SU-DHL-6 (cell line): ENCODE results near the gene RTBDN.

Experiments
- H2AFZ ChIP-seq: fragments of 200-600 bp; sonication (generic); 2 replicates; pipeline ENCODE4 v1.6.1; 2014; ENCODE audit warnings: low read depth, mild to moderate bottlenecking, moderate library complexity, mixed read lengths, antibody characterized with exemption, low read length; ENCODE audit not compliant: severe bottlenecking
- H3F3A ChIP-seq: fragments of 200-600 bp; shearing (Covaris generic); 2 replicates; pipeline ENCODE4 v1.6.0; 2016; ENCODE audit warnings: antibody characterized with exemption, mild to moderate bottlenecking; ENCODE audit not compliant: insufficient read depth
- H3K27ac ChIP-seq: fragments of 200-600 bp; sonication (generic); 2 replicates; pipeline ENCODE4 v1.5.1; 2016; ENCODE audit warnings: low read depth, mild to moderate bottlenecking, low read length, moderate library complexity, mixed read lengths
- H3K27me3 ChIP-seq: fragments of 200-600 bp; sonication (generic), shearing (Covaris generic); 2 replicates; pipeline ENCODE4 v1.6.0; 2014; ENCODE audit warnings: mild to moderate bottlenecking, low read length
- H3K36me3 ChIP-seq: fragments of 200-600 bp; sonication (generic); 2 replicates; pipeline ENCODE4 v1.6.1; 2014; ENCODE audit warnings: mild to moderate bottlenecking, low read length, mixed read lengths
- H3K4me2 ChIP-seq: fragments of 300-600, 200-600 bp; shearing (Covaris generic), sonication (generic); 2 replicates; pipeline ENCODE4 v1.6.0; 2014; ENCODE audit warnings: low read length, low read depth, mild to moderate bottlenecking; ENCODE audit not compliant: poor library complexity, severe bottlenecking
- H3K4me3 ChIP-seq: fragments of 200-600 bp; sonication (generic); 2 replicates; pipeline ENCODE4 v1.5.1; 2014; ENCODE audit warnings: antibody characterized with exemption, low read length, mild to moderate bottlenecking, mixed read lengths; ENCODE audit not compliant: insufficient read depth, poor library complexity, severe bottlenecking
- H3K79me2 ChIP-seq: fragments of 200-600 bp; sonication (generic); 2 replicates; pipeline ENCODE4 v1.6.1; 2014; ENCODE audit warnings: mild to moderate bottlenecking, low read length, moderate library complexity; ENCODE audit not compliant: insufficient read depth
- H3K9ac ChIP-seq: fragments of 200-600 bp; sonication (generic); 2 replicates; pipeline ENCODE4 v1.7.0; 2014; ENCODE audit warnings: mild to moderate bottlenecking, low read length
- H3K9me2 ChIP-seq: fragments of 200-600 bp; sonication (generic); replicated peaks from 2 replicates; pipeline ENCODE4 v1.6.1; 2014; ENCODE audit warnings: low read length; ENCODE audit not compliant: insufficient read depth
- H3K9me3 ChIP-seq: fragments of 200-600 bp; sonication (generic); 2 replicates; pipeline ENCODE4 v1.6.1; 2014; ENCODE audit warnings: low read length, mixed read lengths; ENCODE audit not compliant: insufficient read depth
- H4K20me1 ChIP-seq: fragments of 200-600 bp; sonication (generic); 2 replicates; pipeline ENCODE4 v1.6.1; 2014; ENCODE audit warnings: low read depth, mild to moderate bottlenecking, antibody characterized with exemption, low read length, moderate library complexity, mixed read lengths
- EZH2phosphoT487 ChIP-seq: fragments of 200-600 bp; sonication (generic), shearing (Covaris generic); conservative IDR thresholded peaks from 2 replicates; pipeline ENCODE4 v1.6.1; 2018; ENCODE audit warnings: mild to moderate bottlenecking, antibody characterized with exemption, low read length, moderate library complexity, mixed read lengths
- TF ChIP-seq, protein P1 (sequence below): fragments of 200-600 bp; sonication (generic); IDR thresholded peaks from one replicate; pipeline ENCODE4 v1.5.1; 2017; ENCODE audit warnings: antibody characterized with exemption, mild to moderate bottlenecking, low read length, moderate library complexity; ENCODE audit not compliant: insufficient read depth, poor library complexity, severe bottlenecking

The RTBDN gene

DNA sequence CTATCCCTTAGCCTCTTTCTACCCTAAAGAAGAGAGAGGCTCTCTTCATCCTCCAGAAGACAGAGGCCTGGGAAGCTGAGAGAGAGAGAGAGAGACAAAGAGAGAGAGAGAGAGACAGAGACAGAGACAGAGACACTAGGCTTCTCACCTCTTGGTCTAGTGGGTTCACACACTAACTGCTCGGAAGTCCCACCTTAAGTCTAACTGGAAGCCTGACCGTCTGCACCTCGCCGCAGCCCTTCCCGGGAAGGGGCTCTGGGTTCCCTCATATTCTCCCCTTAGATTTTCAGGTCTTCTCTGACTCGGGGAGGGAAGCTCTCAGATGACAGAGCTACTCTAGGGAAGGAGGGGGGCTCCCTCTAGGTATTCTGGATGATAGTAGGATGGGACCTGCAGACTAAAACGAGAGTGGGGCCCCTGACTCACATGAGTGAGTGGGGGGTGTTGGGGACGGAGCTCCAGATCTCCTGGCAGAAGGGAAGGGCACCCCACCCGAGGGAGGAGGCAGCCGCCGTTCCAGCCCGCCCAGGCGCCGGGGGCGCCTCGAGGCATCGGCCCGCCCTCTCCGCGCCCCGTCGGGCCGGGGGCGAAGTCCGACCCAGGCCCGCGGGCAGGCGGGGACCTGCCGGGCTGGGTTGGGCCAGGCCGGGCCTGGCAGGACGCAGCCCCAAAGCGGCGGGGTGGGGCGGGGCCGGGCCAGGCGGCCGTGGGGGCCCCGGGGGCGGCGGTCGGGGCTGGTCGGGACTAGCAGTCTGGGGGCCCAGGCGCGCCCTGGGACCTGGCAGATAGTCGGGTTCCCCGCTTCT is 45.1 kb downstream of the RTBDN start:
- H3K79me2 ChIP-seq, result no peaks in the 10 kb centered on the region
- peak overlapping the region; percentile 77; the same call in 1 of the 2 replicates for H3K9ac ChIP-seq
- no peaks in the 10 kb centered on the region for H4K20me1 ChIP-seq

DNA sequence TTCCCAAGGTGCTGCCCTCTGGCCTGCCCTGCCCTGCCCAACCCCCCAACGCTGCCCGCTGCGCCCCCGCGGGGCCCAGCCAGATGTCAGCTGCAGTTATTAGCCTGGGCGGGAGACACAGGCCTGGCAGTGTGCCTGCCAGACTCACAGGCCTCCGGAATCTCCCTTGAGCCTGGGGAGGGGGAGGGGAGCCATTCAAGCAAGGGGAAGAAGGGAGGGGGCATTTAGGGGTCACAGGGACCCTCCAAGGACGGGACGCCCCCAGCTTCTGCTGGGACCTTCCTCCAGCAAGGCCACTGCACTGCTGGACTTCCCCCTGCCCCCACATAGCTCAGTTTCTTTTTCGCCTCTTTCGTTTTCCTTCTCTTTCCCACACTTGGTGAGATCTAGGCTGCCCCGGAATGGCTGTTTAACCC is 45.7 kb downstream of the RTBDN start:
- no peak for TF ChIP-seq EZH2phosphoT487
- TF ChIP-seq, protein P1, sequence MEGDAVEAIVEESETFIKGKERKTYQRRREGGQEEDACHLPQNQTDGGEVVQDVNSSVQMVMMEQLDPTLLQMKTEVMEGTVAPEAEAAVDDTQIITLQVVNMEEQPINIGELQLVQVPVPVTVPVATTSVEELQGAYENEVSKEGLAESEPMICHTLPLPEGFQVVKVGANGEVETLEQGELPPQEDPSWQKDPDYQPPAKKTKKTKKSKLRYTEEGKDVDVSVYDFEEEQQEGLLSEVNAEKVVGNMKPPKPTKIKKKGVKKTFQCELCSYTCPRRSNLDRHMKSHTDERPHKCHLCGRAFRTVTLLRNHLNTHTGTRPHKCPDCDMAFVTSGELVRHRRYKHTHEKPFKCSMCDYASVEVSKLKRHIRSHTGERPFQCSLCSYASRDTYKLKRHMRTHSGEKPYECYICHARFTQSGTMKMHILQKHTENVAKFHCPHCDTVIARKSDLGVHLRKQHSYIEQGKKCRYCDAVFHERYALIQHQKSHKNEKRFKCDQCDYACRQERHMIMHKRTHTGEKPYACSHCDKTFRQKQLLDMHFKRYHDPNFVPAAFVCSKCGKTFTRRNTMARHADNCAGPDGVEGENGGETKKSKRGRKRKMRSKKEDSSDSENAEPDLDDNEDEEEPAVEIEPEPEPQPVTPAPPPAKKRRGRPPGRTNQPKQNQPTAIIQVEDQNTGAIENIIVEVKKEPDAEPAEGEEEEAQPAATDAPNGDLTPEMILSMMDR, result no peak
- Histone ChIP-seq H3K27me3 (no peaks in the 10 kb centered on the region), H3K9me2 (no peaks in the 10 kb centered on the region), H4K20me1 (no peaks in the 10 kb centered on the region), H3K4me3 (no peak overlapping the region), H3K9me3 (no peaks in the 10 kb centered on the region), H3F3A (peaks cover 26% of the 10 kb centered on the region), H3K79me2 (no peaks in the 10 kb centered on the region), H3K27ac (no peak overlapping the region), H3K9ac (no peak overlapping the region), H3K4me2 (no peak overlapping the region), H2AFZ (no peak overlapping the region), H3K36me3 (no peaks in the 10 kb centered on the region)

More for the DNA sequence above, 45.1 kb downstream of the RTBDN start:
- TF ChIP-seq EZH2phosphoT487, result no peak
- TF ChIP-seq, protein P1, result no peak
- H3K27ac ChIP-seq, result no peak overlapping the region
- no peak overlapping the region for H2AFZ ChIP-seq
- H3K27me3 ChIP-seq, result no peaks in the 10 kb centered on the region
- peak overlapping the region; percentile 94 for H3K4me2 ChIP-seq
- H3K36me3 ChIP-seq, result no peaks in the 10 kb centered on the region
- H3K9me2 ChIP-seq, result no peaks in the 10 kb centered on the region
- H3K9me3 ChIP-seq, result no peaks in the 10 kb centered on the region
- H3K4me3 ChIP-seq, result no peak overlapping the region
- peaks cover 30% of the 10 kb centered on the region for H3F3A ChIP-seq

DNA sequence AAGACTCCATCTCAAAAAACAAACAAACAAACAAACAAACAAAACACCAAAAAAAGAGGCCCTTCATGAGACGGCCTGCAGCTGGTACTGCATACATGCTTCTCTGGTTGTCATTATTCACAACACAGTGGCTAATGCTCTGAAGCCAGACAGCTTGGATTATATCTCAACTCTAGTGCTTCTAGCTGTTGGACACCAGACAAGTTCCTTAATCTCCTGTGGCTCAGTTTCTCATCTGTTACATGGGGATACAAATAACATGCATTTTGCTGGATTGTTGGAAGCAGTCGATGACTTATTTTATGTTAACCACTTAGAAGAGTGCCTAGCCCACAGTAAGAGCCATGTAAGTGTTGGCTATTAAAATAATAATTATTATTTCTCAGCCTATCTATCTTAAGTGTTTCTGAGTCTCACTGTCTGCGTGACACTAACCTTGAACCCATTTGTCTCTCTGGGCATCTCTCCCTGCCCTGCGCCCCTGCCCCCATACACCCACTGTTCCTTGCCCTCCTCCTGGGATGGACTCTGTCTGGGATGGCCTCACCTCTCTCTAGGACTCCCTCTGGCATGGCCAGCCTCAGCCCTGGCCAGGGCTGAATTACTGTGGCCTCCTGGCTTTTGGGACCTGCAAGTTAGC is 46.2 kb downstream of the RTBDN start:
- TF ChIP-seq EZH2phosphoT487, result no peak
- TF ChIP-seq, protein P1, result no peak
- H4K20me1 ChIP-seq, result no peaks in the 10 kb centered on the region
- H2AFZ ChIP-seq, result no peak overlapping the region
- H3F3A ChIP-seq, result peaks cover 26% of the 10 kb centered on the region
- no peaks in the 10 kb centered on the region for H3K9me3 ChIP-seq
- H3K4me3 ChIP-seq, result no peak overlapping the region
- H3K36me3 ChIP-seq, result no peaks in the 10 kb centered on the region
- H3K27ac ChIP-seq, result no peak overlapping the region
- no peak overlapping the region for H3K9ac ChIP-seq
- no peaks in the 10 kb centered on the region for H3K9me2 ChIP-seq
- no peaks in the 10 kb centered on the region for H3K27me3 ChIP-seq
- H3K79me2 ChIP-seq, result no peaks in the 10 kb centered on the region
- H3K4me2 ChIP-seq, result no peak overlapping the region
